Progenitor cell of endocrine pancreas (in vitro differentiated cells): ENCODE results near the gene NDUFS3. TPM values are rescaled to one million over a fixed set of nuclear protein-coding genes. Genes with fewer than 3 reads are reported as not detected.
"Not testable (repeated sequence)": the region's sequence is repeated elsewhere in the genome, so short reads cannot be mapped to it uniquely, and the experiment has no call there.

Experiments used
- DNase-seq: peaks from one replicate; pipeline ENCODE4 v3.0.0; 2021; ENCODE audit warnings: low spot score; ENCODE audit not compliant: unreplicated experiment
- H3K27ac Mint-ChIP-seq: 2 replicates; pipeline ENCODE4 v1.8.0; 2021; ENCODE audit warnings: mild to moderate bottlenecking, moderate library complexity, mixed read lengths
- H3K27me3 Mint-ChIP-seq: 2 replicates; pipeline ENCODE4 v1.8.0; 2021; ENCODE audit warnings: mixed read lengths
- H3K36me3 Mint-ChIP-seq: 2 replicates; pipeline ENCODE4 v1.8.0; 2022; ENCODE audit warnings: mixed read lengths; ENCODE audit not compliant: insufficient read depth
- H3K4me1 Mint-ChIP-seq: 2 replicates; pipeline ENCODE4 v1.8.0; 2021; ENCODE audit warnings: low read depth, mixed read lengths
- H3K4me3 Mint-ChIP-seq: 2 replicates; pipeline ENCODE4 v1.8.0; 2021; ENCODE audit warnings: low read depth, mild to moderate bottlenecking, moderate library complexity, mixed read lengths
- H3K9me3 Mint-ChIP-seq: 2 replicates; pipeline ENCODE4 v1.8.0; 2021; ENCODE audit warnings: low read depth, mixed read lengths
- total RNA-seq: library from RNA; stranded (reverse); gene quantifications from 2 replicates; pipeline ENCODE4 v1.2.1, GENCODE V29; 2021
- TF ChIP-seq, protein P1 (sequence below): fragments of 200-600 bp; sonication (generic); IDR thresholded peaks from one replicate; pipeline ENCODE4 v1.5.0; 2021; ENCODE audit warnings: antibody characterized with exemption, mild to moderate bottlenecking; ENCODE audit not compliant: unreplicated experiment

The NDUFS3 gene
- total RNA-seq, 1 donor from 2014 or later: 102 TPM

GRCh38 chr11:47541070-47541469 is 37.8 kb upstream of the NDUFS3 start:
- TF ChIP-seq, protein P1, sequence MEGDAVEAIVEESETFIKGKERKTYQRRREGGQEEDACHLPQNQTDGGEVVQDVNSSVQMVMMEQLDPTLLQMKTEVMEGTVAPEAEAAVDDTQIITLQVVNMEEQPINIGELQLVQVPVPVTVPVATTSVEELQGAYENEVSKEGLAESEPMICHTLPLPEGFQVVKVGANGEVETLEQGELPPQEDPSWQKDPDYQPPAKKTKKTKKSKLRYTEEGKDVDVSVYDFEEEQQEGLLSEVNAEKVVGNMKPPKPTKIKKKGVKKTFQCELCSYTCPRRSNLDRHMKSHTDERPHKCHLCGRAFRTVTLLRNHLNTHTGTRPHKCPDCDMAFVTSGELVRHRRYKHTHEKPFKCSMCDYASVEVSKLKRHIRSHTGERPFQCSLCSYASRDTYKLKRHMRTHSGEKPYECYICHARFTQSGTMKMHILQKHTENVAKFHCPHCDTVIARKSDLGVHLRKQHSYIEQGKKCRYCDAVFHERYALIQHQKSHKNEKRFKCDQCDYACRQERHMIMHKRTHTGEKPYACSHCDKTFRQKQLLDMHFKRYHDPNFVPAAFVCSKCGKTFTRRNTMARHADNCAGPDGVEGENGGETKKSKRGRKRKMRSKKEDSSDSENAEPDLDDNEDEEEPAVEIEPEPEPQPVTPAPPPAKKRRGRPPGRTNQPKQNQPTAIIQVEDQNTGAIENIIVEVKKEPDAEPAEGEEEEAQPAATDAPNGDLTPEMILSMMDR: no peak
- Mint-ChIP-seq H3K4me3 (no peak overlapping the region), H3K27me3 (no peaks in the 10 kb centered on the region), H3K4me1 (peaks cover 9% of the 10 kb centered on the region), H3K27ac (peak overlapping the region; percentile 58), H3K36me3 (peaks cover 2% of the 10 kb centered on the region), H3K9me3 (no peaks in the 10 kb centered on the region)
- no peak for DNase-seq

- Mint-ChIP-seq H3K4me3 (no peak overlapping the region), H3K27ac (no peak overlapping the region), H3K4me1 (peaks cover 6% of the 10 kb centered on the region), H3K27me3 (no peaks in the 10 kb centered on the region), H3K9me3 (no peaks in the 10 kb centered on the region), H3K36me3 (peaks cover 4% of the 10 kb centered on the region)
- TF ChIP-seq, protein P1: no peak
- DNase-seq: no peak
Measured at GRCh38 chr11:47545298-47545697, 33.6 kb upstream of the NDUFS3 start.

- DNase-seq, H3K36me3 Mint-ChIP-seq, H3K9me3 Mint-ChIP-seq, H3K4me3 Mint-ChIP-seq, H3K27me3 Mint-ChIP-seq, H3K4me1 Mint-ChIP-seq, H3K27ac Mint-ChIP-seq: not testable (repeated sequence)
Measured at GRCh38 chr11:47546274-47546673, 32.6 kb upstream of the NDUFS3 start.

DNA sequence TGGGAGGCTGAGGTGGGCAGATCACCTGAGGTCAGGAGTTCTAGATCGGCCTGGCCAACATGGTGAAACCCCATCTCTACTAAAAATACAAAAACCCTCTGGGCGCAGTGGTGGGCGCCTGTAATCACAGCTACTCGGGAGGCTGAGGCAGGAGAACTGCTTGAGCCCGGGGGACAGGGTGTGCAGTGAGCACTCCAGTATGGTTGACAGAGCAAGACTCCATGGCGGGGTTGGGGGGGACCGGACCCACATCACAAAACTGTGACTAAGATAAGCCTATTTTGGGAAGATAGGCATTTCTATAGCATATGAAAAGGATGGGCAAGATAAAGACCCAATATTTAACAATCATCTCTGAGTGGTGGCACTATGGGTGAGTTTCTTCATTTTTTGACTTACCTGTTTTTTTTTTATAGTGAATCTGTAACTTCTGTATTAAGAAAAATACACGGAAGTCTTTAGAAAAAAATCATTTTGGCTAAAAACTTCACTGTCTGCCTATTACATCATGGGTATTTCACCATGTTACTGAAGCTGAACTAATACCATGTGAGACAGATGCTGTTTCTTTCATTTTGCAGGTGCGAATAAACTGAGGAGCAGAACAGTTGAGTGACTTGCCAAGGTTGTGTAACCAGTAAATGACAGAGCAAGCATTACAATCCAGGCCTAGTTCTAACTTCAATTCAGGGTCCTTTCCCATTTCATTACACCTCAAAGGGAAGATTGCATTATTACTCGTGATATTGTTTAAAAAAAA is 28.4 kb upstream of the NDUFS3 start:
- Mint-ChIP-seq H3K27me3 (no peaks in the 10 kb centered on the region), H3K9me3 (no peaks in the 10 kb centered on the region), H3K36me3 (peaks cover 3% of the 10 kb centered on the region), H3K27ac (no peak overlapping the region), H3K4me3 (peak overlapping the region; percentile 40), H3K4me1 (peaks cover 19% of the 10 kb centered on the region)
- TF ChIP-seq, protein P1: no peak
- DNase-seq: no peak

DNA sequence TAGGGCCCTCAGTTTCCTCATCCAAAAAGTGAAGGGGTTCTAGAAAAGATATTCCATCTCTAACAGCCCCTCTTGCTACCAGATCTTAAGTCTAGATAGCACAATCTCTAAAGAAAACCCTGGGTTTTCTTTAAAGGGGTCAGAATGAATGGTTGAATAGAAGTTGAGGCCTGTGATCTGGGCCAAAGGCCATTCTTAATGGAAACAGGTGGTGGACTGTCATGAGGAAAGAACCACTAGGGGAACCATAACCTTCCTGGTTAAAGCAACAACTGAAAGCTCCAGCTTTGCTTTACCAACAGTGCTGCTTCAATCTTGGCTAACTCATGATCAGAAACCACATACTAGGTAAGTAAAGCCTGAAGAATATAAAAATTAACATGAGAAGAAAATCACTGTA is 27.8 kb upstream of the NDUFS3 start:
- TF ChIP-seq, protein P1: peak; percentile 40
- DNase-seq: no peak
- Mint-ChIP-seq H3K4me1 (peaks cover 19% of the 10 kb centered on the region), H3K27me3 (no peaks in the 10 kb centered on the region), H3K27ac (peak overlapping the region; percentile 96), H3K9me3 (no peaks in the 10 kb centered on the region), H3K36me3 (peaks cover 3% of the 10 kb centered on the region), H3K4me3 (peak overlapping the region; percentile 97)

DNA sequence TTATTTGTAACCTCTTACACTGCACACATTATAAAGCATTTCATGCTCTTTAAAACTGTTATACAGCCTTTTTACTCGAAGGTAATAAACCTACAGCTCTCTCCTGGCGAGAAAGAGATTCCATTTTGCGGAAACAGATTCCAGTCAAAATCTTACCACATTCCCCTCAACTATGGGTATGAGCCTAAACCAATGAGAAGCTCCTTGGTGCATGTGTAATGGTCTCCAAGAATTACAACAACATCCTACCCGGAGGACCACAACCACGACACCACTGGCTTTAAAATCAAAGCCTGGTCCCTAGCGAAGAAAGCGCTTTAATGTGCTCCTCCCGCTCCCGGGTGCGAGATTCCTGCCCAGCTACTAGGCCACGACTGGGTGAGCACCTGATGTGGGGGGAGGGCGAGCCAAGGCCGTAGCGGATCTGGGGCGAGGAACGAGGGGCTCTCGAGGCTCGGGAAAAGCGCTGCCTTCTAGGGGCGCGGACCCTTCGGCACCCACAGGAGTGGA is 26.8 kb upstream of the NDUFS3 start:
- Mint-ChIP-seq H3K4me1 (peaks cover 19% of the 10 kb centered on the region), H3K36me3 (peaks cover 2% of the 10 kb centered on the region), H3K27ac (peak overlapping the region; percentile 96)

More for the DNA sequence above, 26.8 kb upstream of the NDUFS3 start:
- peak overlapping the region; percentile 97 for H3K4me3 Mint-ChIP-seq
- DNase-seq: no peak
- no peaks in the 10 kb centered on the region for H3K9me3 Mint-ChIP-seq
- TF ChIP-seq, protein P1: no peak
- no peaks in the 10 kb centered on the region for H3K27me3 Mint-ChIP-seq
